ENCODE measurements around the gene THOC2.

The THOC2 gene

DNA sequence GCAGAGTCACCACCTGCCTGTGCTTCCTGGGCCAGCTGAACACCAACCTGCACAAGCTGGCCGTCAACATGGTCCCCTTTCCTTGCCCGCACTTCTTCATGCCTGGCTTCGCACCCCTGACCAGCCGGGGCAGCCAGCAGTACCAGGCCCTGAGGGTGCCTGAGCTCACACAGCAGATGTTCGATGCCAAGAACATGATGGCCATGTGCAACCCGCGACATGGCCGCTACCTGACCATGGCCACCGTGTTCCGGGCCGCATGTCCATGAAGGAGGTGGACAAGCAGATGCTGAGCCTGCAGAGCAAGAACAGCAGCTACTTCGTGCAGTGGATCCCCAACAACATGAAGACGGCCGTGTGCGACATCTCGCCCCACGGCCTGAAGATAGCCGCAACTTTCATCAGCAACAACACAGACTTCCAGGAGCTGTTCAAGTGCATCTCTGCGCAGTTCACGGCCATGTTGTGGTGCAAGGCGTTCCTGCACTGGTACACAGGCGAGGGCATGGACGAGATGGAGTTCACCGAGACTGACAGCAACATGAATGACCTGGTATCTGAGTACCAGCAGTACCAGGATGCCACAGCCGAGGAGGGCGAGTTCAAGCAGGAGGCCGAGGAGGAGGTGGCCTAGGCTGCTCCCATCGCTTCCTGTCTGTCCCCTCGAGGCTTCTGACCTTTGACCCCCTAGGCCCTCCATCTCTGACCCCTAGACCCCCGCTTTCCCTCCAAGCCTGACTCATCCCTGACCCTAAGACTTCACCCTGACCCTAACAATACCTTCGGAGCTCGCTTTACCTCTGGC lies 170.3 kb downstream of the THOC2 start:
- no peak overlapping the region for H3K4me3 ChIP-seq (ENCODE audit: low read depth, low read length)

DNA sequence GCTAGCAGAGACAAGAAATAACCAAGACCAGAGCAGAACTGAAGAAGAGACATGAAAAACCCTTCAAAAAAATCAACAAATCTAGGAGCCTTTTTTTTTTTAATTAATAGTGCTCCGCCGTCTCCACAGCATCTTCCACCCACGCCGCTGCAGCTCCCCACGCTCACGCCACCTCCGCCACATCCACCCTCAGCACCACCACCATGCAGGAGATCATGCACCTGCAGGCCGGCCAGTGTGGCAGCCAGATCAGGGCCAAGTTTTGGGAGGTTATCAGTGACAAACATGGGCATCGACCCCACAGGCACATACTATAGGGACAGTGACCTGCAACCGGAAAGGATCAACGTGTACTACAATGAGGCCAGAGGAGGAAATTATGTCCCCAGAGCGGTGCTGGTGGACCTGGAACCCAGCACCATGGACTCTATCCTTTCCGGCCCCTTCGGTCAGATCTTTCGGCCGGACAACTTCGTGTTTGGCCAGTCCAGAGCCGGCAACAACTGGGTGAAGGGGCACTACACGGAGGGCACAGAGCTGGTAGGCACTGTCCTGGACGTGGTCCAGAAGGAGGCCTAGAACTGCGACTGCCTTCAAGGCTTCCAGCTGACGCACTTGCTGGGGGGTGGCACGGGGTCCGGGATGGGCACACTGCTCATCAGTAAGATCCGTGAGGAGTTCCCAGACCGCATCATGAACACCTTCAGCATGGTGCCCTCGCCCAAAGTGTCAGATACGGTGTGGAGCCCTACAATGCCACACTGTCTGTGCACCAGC lies 171.2 kb downstream of the THOC2 start:
- Histone ChIP-seq H3K27ac (no peak overlapping the region), H3K36me3 (no peaks in the 10 kb centered on the region), H3K9me3 (ENCODE audit: severe bottlenecking) (no peaks in the 10 kb centered on the region), H3K4me3 (ENCODE audit: low read depth, low read length) (no peak overlapping the region), H3K27me3 (ENCODE audit: insufficient read depth, low read depth, severe bottlenecking) (no peaks in the 10 kb centered on the region)
- no peak for DNase-seq
- TF ChIP-seq, protein P1, sequence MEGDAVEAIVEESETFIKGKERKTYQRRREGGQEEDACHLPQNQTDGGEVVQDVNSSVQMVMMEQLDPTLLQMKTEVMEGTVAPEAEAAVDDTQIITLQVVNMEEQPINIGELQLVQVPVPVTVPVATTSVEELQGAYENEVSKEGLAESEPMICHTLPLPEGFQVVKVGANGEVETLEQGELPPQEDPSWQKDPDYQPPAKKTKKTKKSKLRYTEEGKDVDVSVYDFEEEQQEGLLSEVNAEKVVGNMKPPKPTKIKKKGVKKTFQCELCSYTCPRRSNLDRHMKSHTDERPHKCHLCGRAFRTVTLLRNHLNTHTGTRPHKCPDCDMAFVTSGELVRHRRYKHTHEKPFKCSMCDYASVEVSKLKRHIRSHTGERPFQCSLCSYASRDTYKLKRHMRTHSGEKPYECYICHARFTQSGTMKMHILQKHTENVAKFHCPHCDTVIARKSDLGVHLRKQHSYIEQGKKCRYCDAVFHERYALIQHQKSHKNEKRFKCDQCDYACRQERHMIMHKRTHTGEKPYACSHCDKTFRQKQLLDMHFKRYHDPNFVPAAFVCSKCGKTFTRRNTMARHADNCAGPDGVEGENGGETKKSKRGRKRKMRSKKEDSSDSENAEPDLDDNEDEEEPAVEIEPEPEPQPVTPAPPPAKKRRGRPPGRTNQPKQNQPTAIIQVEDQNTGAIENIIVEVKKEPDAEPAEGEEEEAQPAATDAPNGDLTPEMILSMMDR (IDR thresholded peaks at IDR 0.05; ENCODE audit: low read depth, low read length) = no peak

More for the DNA sequence above, 170.3 kb downstream of the THOC2 start:
- no peaks in the 10 kb centered on the region for H3K9me3 ChIP-seq (ENCODE audit: severe bottlenecking)
- no peak overlapping the region for H3K27ac ChIP-seq
- H3K27me3 ChIP-seq (ENCODE audit: insufficient read depth, low read depth, severe bottlenecking) = no peaks in the 10 kb centered on the region
- no peak for DNase-seq
- TF ChIP-seq, protein P1 (IDR thresholded peaks at IDR 0.05; ENCODE audit: low read depth, low read length) = no peak
- H3K36me3 ChIP-seq = no peaks in the 10 kb centered on the region

DNA sequence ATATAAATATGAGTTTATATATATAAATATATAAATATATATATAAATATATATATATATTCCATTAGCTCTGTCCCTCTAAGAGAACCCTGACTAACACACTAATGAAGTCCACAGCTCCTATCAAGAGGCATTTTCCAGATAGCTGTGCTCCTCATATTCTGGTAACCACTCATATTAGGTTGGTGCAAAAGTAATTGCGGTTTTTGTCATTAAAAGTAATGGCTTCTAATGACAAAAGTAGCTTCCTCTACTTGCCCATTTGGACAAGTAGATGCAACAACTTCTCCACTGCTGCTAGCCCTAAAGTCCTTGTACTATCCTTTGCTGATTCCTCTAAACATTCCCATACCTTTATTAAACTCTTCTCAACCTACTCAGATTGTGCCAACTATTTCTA lies 182.0 kb downstream of the THOC2 start:
- no peak for DNase-seq
- H3K9me3 ChIP-seq (ENCODE audit: severe bottlenecking) = no peaks in the 10 kb centered on the region
- no peak overlapping the region for H3K4me3 ChIP-seq (ENCODE audit: low read depth, low read length)
- no peak overlapping the region for H3K27ac ChIP-seq
- H3K27me3 ChIP-seq (ENCODE audit: insufficient read depth, low read depth, severe bottlenecking) = peaks cover under 1% of the 10 kb centered on the region
- H3K36me3 ChIP-seq = no peaks in the 10 kb centered on the region
- TF ChIP-seq, protein P1 (IDR thresholded peaks at IDR 0.05; ENCODE audit: low read depth, low read length) = no peak
